Measurements from ENCODE around the gene SHPK.

- TF ChIP-seq POLR2A (IDR thresholded peaks at IDR 0.05; ENCODE audit: low read depth, low read length) (no peak), POLR2AphosphoS5 (IDR thresholded peaks at IDR 0.05; ENCODE audit: low read depth, low read length) (no peak)
Measured at GRCh38 chr17:3615160-3615870, 20.7 kb downstream of the SHPK start.
